ENCODE results near the gene FAM98C. TPM values are rescaled to one million over a fixed set of nuclear protein-coding genes. Genes with fewer than 3 reads are reported as not detected.

Gene FAM98C
- total and polyA plus RNA-seq, 4 donors, result 4.2 to 8.5 (median 6.2) TPM

Other genes starting within 250 kb of the FAM98C start
- not detected for gene DPF1, start 178.9 kb upstream of the FAM98C start, total RNA-seq
- gene DPF1, start 178.9 kb upstream of the FAM98C start, polyA plus RNA-seq, result not detected
- 1 to 10 TPM; 2.7 to 3.0 TPM for gene PPP1R14A, start 146.7 kb upstream of the FAM98C start, total RNA-seq
- 1 to 10 TPM; 9.7 to 10.0 TPM for gene PPP1R14A, start 146.7 kb upstream of the FAM98C start, polyA plus RNA-seq
- 10 to 100 TPM in 1 of 2 donors, 1 to 10 TPM in 1; 7.0 to 43.0 TPM for gene SPINT2, start 138.5 kb upstream of the FAM98C start, total RNA-seq
- gene SPINT2, start 138.5 kb upstream of the FAM98C start, polyA plus RNA-seq, result 10 to 100 TPM in 1 of 2 donors, 1 to 10 TPM in 1; 7.1 to 14.2 TPM
- 1 to 10 TPM in 1 of 2 donors, not detected in 1; 1.6 TPM for gene C19orf33, start 98.8 kb upstream of the FAM98C start, total RNA-seq
- under 1 TPM in 1 of 2 donors, not detected in 1; 0.36 TPM for gene C19orf33, start 98.8 kb upstream of the FAM98C start, polyA plus RNA-seq
- gene YIF1B, start 87.1 kb upstream of the FAM98C start, total RNA-seq, result 10 to 100 TPM; 34.1 to 42.8 TPM
- gene YIF1B, start 87.1 kb upstream of the FAM98C start, polyA plus RNA-seq, result 10 to 100 TPM; 43.0 to 74.1 TPM
- 1 to 10 TPM; 3.0 to 4.6 TPM for gene KCNK6, start 83.2 kb upstream of the FAM98C start, total RNA-seq
- gene KCNK6, start 83.2 kb upstream of the FAM98C start, polyA plus RNA-seq, result 1 to 10 TPM; 1.2 to 2.5 TPM
- gene CATSPERG, start 67.3 kb upstream of the FAM98C start, total RNA-seq, result 1 to 10 TPM; 1.8 to 3.3 TPM
- gene CATSPERG, start 67.3 kb upstream of the FAM98C start, polyA plus RNA-seq, result 1 to 10 TPM; 1.2 to 1.6 TPM
- gene PSMD8, start 28.5 kb upstream of the FAM98C start, total RNA-seq, result 100 to 1,000 TPM; 129 to 134 TPM
- gene PSMD8, start 28.5 kb upstream of the FAM98C start, polyA plus RNA-seq, result 100 to 1,000 TPM in 1 of 2 donors, 10 to 100 TPM in 1; 89.3 to 110 TPM
- not detected for gene GGN, start 15.1 kb upstream of the FAM98C start, total RNA-seq
- not detected for gene GGN, start 15.1 kb upstream of the FAM98C start, polyA plus RNA-seq
- gene SPRED3, start 14.4 kb upstream of the FAM98C start, total RNA-seq, result under 1 TPM in 1 of 2 donors, not detected in 1; under 0.01 TPM
- gene SPRED3, start 14.4 kb upstream of the FAM98C start, polyA plus RNA-seq, result under 1 TPM in 1 of 2 donors, not detected in 1; 0.09 TPM
- 1 to 10 TPM; 1.9 to 2.4 TPM for gene RASGRP4, start 23.1 kb downstream of the FAM98C start, total RNA-seq
- 1 to 10 TPM in 1 of 2 donors, under 1 TPM in 1; 0.60 to 1.4 TPM for gene RASGRP4, start 23.1 kb downstream of the FAM98C start, polyA plus RNA-seq
- under 1 TPM; 0.33 to 0.70 TPM for gene RYR1, start 30.6 kb downstream of the FAM98C start, total RNA-seq
- gene RYR1, start 30.6 kb downstream of the FAM98C start, polyA plus RNA-seq, result under 1 TPM; 0.01 to 0.25 TPM
- gene MAP4K1, start 214.9 kb downstream of the FAM98C start, total RNA-seq, result 1 to 10 TPM; 1.8 to 2.1 TPM
- gene MAP4K1, start 214.9 kb downstream of the FAM98C start, polyA plus RNA-seq, result 1 to 10 TPM in 1 of 2 donors, under 1 TPM in 1; 0.89 to 3.1 TPM
- 100 to 1,000 TPM; 130 to 240 TPM for gene EIF3K, start 216.1 kb downstream of the FAM98C start, total RNA-seq
- 100 to 1,000 TPM; 118 to 173 TPM for gene EIF3K, start 216.1 kb downstream of the FAM98C start, polyA plus RNA-seq
- gene ACTN4, start 244.6 kb downstream of the FAM98C start, total RNA-seq, result 100 to 1,000 TPM in 1 of 2 donors, 10 to 100 TPM in 1; 93.9 to 164 TPM
- 100 to 1,000 TPM in 1 of 2 donors, 10 to 100 TPM in 1; 35.4 to 104 TPM for gene ACTN4, start 244.6 kb downstream of the FAM98C start, polyA plus RNA-seq